Smooth muscle cell (in vitro differentiated cells): Measurements from ENCODE around the gene TENM3. TPM values are rescaled to one million over a fixed set of nuclear protein-coding genes. Genes with fewer than 3 reads are reported as not detected.

ENCODE experiments used
- DNase-seq: peaks from one replicate; lab custom pipeline; 2025; ENCODE audit not compliant: unreplicated experiment; lab: John Stamatoyannopoulos, UW
- H2AFZ ChIP-seq: fragments of 200-600 bp; sonication (generic); 2 replicates; pipeline ENCODE4 v1.6.0; 2016; ENCODE audit warnings: antibody characterized with exemption, low read depth, mild to moderate bottlenecking
- H3F3A ChIP-seq: fragments of 200-600 bp; sonication (generic); 2 replicates; pipeline ENCODE4 v1.6.0; 2017; ENCODE audit warnings: antibody characterized with exemption, low read depth
- H3K27ac ChIP-seq: fragments of 200-600 bp; sonication (generic); 2 replicates; pipeline ENCODE4 v1.5.1; 2016; ENCODE audit warnings: low read depth, mild to moderate bottlenecking
- H3K27me3 ChIP-seq: fragments of 200-600 bp; sonication (generic); 2 replicates; pipeline ENCODE4 v1.6.1; 2016; ENCODE audit warnings: low read depth, mild to moderate bottlenecking
- H3K36me3 ChIP-seq: fragments of 200-600 bp; sonication (generic); 2 replicates; pipeline ENCODE4 v1.5.1; 2016; ENCODE audit warnings: low read depth
- H3K4me1 ChIP-seq: fragments of 200-600 bp; sonication (generic); 2 replicates; pipeline ENCODE4 v1.5.1; 2016; ENCODE audit warnings: low read depth
- H3K4me2 ChIP-seq: fragments of 200-600 bp; sonication (generic); 2 replicates; pipeline ENCODE4 v1.6.0; 2016; ENCODE audit warnings: mild to moderate bottlenecking
- H3K4me3 ChIP-seq: fragments of 200-600 bp; sonication (generic); 2 replicates; pipeline ENCODE4 v1.5.1; 2016; ENCODE audit warnings: mild to moderate bottlenecking
- H3K79me2 ChIP-seq: fragments of 200-600 bp; sonication (generic); 2 replicates; pipeline ENCODE4 v1.6.0; 2016; ENCODE audit warnings: low read depth, mild to moderate bottlenecking
- H3K9ac ChIP-seq: fragments of 200-600 bp; sonication (generic); 2 replicates; pipeline ENCODE4 v1.6.0; 2016; ENCODE audit warnings: low read depth
- H3K9me3 ChIP-seq: fragments of 200-600 bp; sonication (generic); replicated peaks from 2 replicates; pipeline ENCODE4 v1.5.1; 2016; ENCODE audit warnings: low read depth
- H4K20me1 ChIP-seq: fragments of 200-600 bp; sonication (generic); 2 replicates; pipeline ENCODE4 v1.6.0; 2016; ENCODE audit warnings: low read depth
- CTCF ChIP-seq: fragments of 200-600 bp; sonication (generic); IDR thresholded peaks from 2 replicates; pipeline ENCODE4 v1.5.1; 2017; ENCODE audit warnings: borderline replicate concordance, mild to moderate bottlenecking, antibody characterized with exemption; ENCODE audit not compliant: insufficient read depth, poor library complexity, severe bottlenecking
- WGBS: methylation state at CpG from one replicate; pipeline ENCODE4 v1.1.7; 2016; ENCODE audit warnings: low lambda C conversion rate; 5-methylcytosine and 5-hydroxymethylcytosine counted together
- polyA plus RNA-seq: library from polyadenylated mRNA; unstranded; fragments of >200 nt; fragmentation: Nextera tagmentation; extraction: Ambion mirVana; gene quantifications from 2 replicates; pipeline ENCODE4 v1.2.1, GENCODE V29; 2016
- total RNA-seq: library from RNA; depleted of rRNA; stranded (reverse); fragments of >200 nt; gene quantifications from 2 replicates; pipeline ENCODE4 v1.2.3, GENCODE V29; 2014

Gene TENM3
- total and polyA plus RNA-seq, 2 experiments from 2014 or later: 46.9 to 295 TPM

GRCh38 chr4:182576601-182577289, 333.5 kb downstream of the TENM3 start:
- no peak overlapping the region for H3K4me2 ChIP-seq
- no peak for DNase-seq
- TF ChIP-seq CTCF: no peak
- WGBS: 65% methylated on average over 12 of the region's 12 CpGs
- H3K9me3 ChIP-seq: no peaks in the 10 kb centered on the region
- peaks cover 26% of the 10 kb centered on the region for H3K79me2 ChIP-seq
- H3K9ac ChIP-seq: no peak overlapping the region
- H3K27ac ChIP-seq: peak overlapping the region; percentile 52
- H3F3A ChIP-seq: peaks cover 2% of the 10 kb centered on the region
- H2AFZ ChIP-seq: no peak overlapping the region
- H3K4me1 ChIP-seq: peaks cover 23% of the 10 kb centered on the region
- H3K27me3 ChIP-seq: no peaks in the 10 kb centered on the region
- no peak overlapping the region for H3K4me3 ChIP-seq
- peaks cover 47% of the 10 kb centered on the region for H4K20me1 ChIP-seq
- H3K36me3 ChIP-seq: no peaks in the 10 kb centered on the region

GRCh38 chr4:182577411-182577810, 334.2 kb downstream of the TENM3 start:
- H3K9me3 ChIP-seq: no peaks in the 10 kb centered on the region
- no peaks in the 10 kb centered on the region for H3K36me3 ChIP-seq
- TF ChIP-seq CTCF: no peak
- peaks cover 23% of the 10 kb centered on the region for H3K79me2 ChIP-seq
- H3K4me1 ChIP-seq: peaks cover 23% of the 10 kb centered on the region
- 58% methylated on average over 5 of the region's 5 CpGs for WGBS
- no peak overlapping the region for H3K4me2 ChIP-seq
- no peak overlapping the region for H3K4me3 ChIP-seq
- H4K20me1 ChIP-seq: peaks cover 53% of the 10 kb centered on the region
- H3F3A ChIP-seq: peaks cover 2% of the 10 kb centered on the region
- no peak overlapping the region for H3K9ac ChIP-seq
- DNase-seq: no peak
- H3K27ac ChIP-seq: peak overlapping the region; percentile 52
- H3K27me3 ChIP-seq: no peaks in the 10 kb centered on the region
- no peak overlapping the region for H2AFZ ChIP-seq

DNA sequence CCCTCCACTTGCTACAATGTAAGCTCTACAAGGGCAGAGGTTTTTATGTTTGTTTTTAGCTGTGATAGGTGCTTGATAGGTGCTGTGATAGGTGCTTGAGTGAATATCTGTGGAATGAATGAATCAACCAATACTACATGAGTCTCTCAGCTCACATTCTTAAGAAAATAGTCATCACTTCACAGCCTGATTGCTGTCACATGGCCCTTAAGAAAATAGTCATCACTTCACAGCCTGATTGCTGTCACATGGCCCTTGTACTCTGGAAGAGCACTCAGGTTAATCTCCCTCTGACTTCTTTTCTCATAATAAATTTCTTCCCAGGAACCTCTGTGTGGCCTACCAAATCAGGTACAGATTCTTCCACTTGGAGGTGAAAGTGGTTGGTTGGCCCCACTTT, 335.2 kb downstream of the TENM3 start:
- Histone ChIP-seq H2AFZ (no peak overlapping the region), H3K4me3 (no peak overlapping the region), H3K4me1 (peaks cover 23% of the 10 kb centered on the region), H3K36me3 (no peaks in the 10 kb centered on the region), H3K9ac (no peak overlapping the region), H3K79me2 (peaks cover 22% of the 10 kb centered on the region), H3K9me3 (no peaks in the 10 kb centered on the region), H3K4me2 (no peak overlapping the region), H3K27me3 (no peaks in the 10 kb centered on the region), H4K20me1 (peaks cover 49% of the 10 kb centered on the region), H3F3A (peaks cover 2% of the 10 kb centered on the region), H3K27ac (peak overlapping the region; percentile 70)
- TF ChIP-seq CTCF: no peak
- DNase-seq: no peak

DNA sequence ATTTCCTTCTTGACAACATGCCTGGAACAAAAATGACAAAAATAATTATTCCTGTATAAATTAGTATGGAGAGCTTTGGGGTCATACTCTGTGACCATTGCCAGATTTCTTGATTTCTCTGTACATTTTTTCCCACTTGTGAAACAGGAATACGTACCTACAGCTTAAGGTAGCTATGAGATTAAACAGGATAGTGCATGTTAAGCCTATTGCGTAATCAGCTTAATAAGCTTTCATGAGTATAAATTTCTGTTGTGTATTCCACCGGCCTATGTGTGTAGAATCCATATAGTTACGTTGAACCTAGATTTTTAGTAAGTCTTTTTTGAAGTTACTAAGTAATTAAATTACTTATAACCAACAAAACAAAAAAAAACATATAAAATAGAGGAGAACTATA, 339.0 kb downstream of the TENM3 start:
- H3K27ac ChIP-seq: no peak overlapping the region
- peaks cover 41% of the 10 kb centered on the region for H4K20me1 ChIP-seq
- TF ChIP-seq CTCF: no peak
- 90% methylated on average over 4 of the region's 4 CpGs for WGBS
- H3K9me3 ChIP-seq: no peaks in the 10 kb centered on the region
- H3K9ac ChIP-seq: no peak overlapping the region
- no peaks in the 10 kb centered on the region for H3K27me3 ChIP-seq
- no peak overlapping the region for H3K4me2 ChIP-seq
- H3K36me3 ChIP-seq: no peaks in the 10 kb centered on the region
- peaks cover 7% of the 10 kb centered on the region for H3K4me1 ChIP-seq
- H3K4me3 ChIP-seq: no peak overlapping the region
- no peak for DNase-seq
- peaks cover 34% of the 10 kb centered on the region for H3K79me2 ChIP-seq
- H3F3A ChIP-seq: no peaks in the 10 kb centered on the region
- H2AFZ ChIP-seq: no peak overlapping the region
